ENCODE data around the gene BCL2L15.

- TF ChIP-seq CTCF (IDR thresholded peaks at IDR 0.05): no peak
- no peak for TF ChIP-seq POLR2AphosphoS5 (IDR thresholded peaks at IDR 0.05)
- TF ChIP-seq EP300 (IDR thresholded peaks at IDR 0.05): no peak
- no peak for TF ChIP-seq POLR2A (IDR thresholded peaks at IDR 0.05; ENCODE audit: low read depth)
Measured at GRCh38 chr1:113858418-113858817, 29.0 kb downstream of the BCL2L15 start.

Measured in esophagus muscularis mucosa (tissue), 4 donors.